HEK293T (cell line): Measurements from ENCODE around the gene SUCNR1.

Source experiments
- CTCF ChIA-PET: fragments of 350-600 bp; formaldehyde crosslinking; extraction: SDS; loops from one replicate; lab custom pipeline; 2021; ENCODE audit warnings: antibody characterized with exemption, inconsistent platforms; lab: Yijun Ruan, JAX
- POLR2A ChIA-PET: fragments of 350-600 bp; formaldehyde crosslinking; extraction: SDS; loops from one replicate; lab custom pipeline; 2020; ENCODE audit warnings: antibody characterized with exemption, inconsistent platforms; lab: Yijun Ruan, JAX
- DNase-seq: peaks from one replicate; pipeline ENCODE4 v3.0.0; 2012; ENCODE audit warnings: mixed read lengths; ENCODE audit errors: extremely low spot score
- ARNT ChIP-seq: fragments of 450-650 bp; IDR thresholded peaks from 2 replicates; pipeline ENCODE4 v1.6.1; 2017; ENCODE audit warnings: mild to moderate bottlenecking
- BHLHE40 ChIP-seq: fragments of 450-650 bp; IDR thresholded peaks from 2 replicates; pipeline ENCODE4 v1.6.1; 2016; ENCODE audit warnings: mild to moderate bottlenecking, moderate library complexity, borderline replicate concordance
- CTBP1 ChIP-seq: fragments of 450-650 bp; IDR thresholded peaks from 2 replicates; pipeline ENCODE4 v1.6.1; 2016; ENCODE audit warnings: borderline replicate concordance
- ELF4 ChIP-seq: fragments of 450-650 bp; IDR thresholded peaks from 2 replicates; pipeline ENCODE4 v1.6.1; 2017; ENCODE audit warnings: antibody characterized with exemption
- FOXA1 ChIP-seq: fragments of 450-650 bp; IDR thresholded peaks from 2 replicates; pipeline ENCODE4 v1.6.1; 2016; ENCODE audit warnings: mild to moderate bottlenecking
- FOXK2 ChIP-seq: fragments of 450-650 bp; IDR thresholded peaks from 2 replicates; pipeline ENCODE4 v1.6.1; 2016; ENCODE audit warnings: mild to moderate bottlenecking
- FOXM1 ChIP-seq: fragments of 450-650 bp; IDR thresholded peaks from 2 replicates; pipeline ENCODE4 v1.6.1; 2017; ENCODE audit warnings: mild to moderate bottlenecking, borderline replicate concordance
- HDGF ChIP-seq: fragments of 450-650 bp; IDR thresholded peaks from 2 replicates; pipeline ENCODE4 v1.6.1; 2017; ENCODE audit warnings: antibody characterized with exemption, borderline replicate concordance
- L3MBTL2 ChIP-seq: fragments of 450-650 bp; conservative IDR thresholded peaks from 2 replicates; pipeline ENCODE4 v1.6.1; 2016; ENCODE audit warnings: mild to moderate bottlenecking
- LEF1 ChIP-seq: fragments of 450-650 bp; IDR thresholded peaks from 2 replicates; pipeline ENCODE4 v1.6.1; 2017; ENCODE audit warnings: mild to moderate bottlenecking, borderline replicate concordance
- NFRKB ChIP-seq: fragments of 450-650 bp; IDR thresholded peaks from 2 replicates; pipeline ENCODE4 v1.6.1; 2016; ENCODE audit warnings: mild to moderate bottlenecking, moderate library complexity
- PKNOX1 ChIP-seq: fragments of 450-650 bp; IDR thresholded peaks from 2 replicates; pipeline ENCODE4 v1.6.1; 2016
- SP1 ChIP-seq: fragments of 450-650 bp; IDR thresholded peaks from 2 replicates; pipeline ENCODE4 v1.6.1; 2017
- SUZ12 ChIP-seq: fragments of 450-650 bp; IDR thresholded peaks from 2 replicates; pipeline ENCODE4 v1.6.1; 2016; ENCODE audit warnings: mild to moderate bottlenecking
- TARDBP ChIP-seq: fragments of 450-650 bp; IDR thresholded peaks from 2 replicates; pipeline ENCODE4 v1.6.1; 2016
- ZNF384 ChIP-seq: fragments of 450-650 bp; IDR thresholded peaks from 2 replicates; pipeline ENCODE4 v1.6.1; 2016

The SUCNR1 gene

DNA sequence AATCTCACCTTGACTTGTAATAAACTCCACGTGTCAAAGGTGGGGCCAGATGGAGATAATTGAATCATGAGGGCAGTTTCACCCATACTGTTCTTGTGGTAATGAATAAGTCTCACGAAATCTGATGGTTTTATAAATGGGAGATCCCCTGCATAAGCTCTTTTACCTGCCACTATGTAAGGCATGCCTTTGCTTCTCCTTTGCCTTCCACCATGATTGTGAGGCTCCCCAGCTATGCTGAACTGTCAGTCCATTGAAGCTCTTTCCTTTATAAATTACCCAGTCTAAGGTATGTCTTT is 45.5 kb downstream of the SUCNR1 start:
- DNase-seq = no peak
- ChIA-PET CTCF (interaction anchor here (1.6 kb wide), 1 partner anchor 16 kb away, joined by 3 read pairs; no protein-coding TSS in a partner anchor), POLR2A (no interaction called here)
- no peak for TF ChIP-seq CTBP1
- TF ChIP-seq PKNOX1 = no peak
- no peak for TF ChIP-seq NFRKB
- no peak for TF ChIP-seq L3MBTL2
- no peak for TF ChIP-seq FOXA1
- TF ChIP-seq FOXM1 = no peak
- TF ChIP-seq SP1 = no peak
- TF ChIP-seq TARDBP = no peak
- TF ChIP-seq HDGF = no peak
- TF ChIP-seq ARNT = no peak
- TF ChIP-seq LEF1 = no peak
- TF ChIP-seq BHLHE40 = no peak
- no peak for TF ChIP-seq FOXK2
- TF ChIP-seq ZNF384 = no peak
- no peak for TF ChIP-seq ELF4

DNA sequence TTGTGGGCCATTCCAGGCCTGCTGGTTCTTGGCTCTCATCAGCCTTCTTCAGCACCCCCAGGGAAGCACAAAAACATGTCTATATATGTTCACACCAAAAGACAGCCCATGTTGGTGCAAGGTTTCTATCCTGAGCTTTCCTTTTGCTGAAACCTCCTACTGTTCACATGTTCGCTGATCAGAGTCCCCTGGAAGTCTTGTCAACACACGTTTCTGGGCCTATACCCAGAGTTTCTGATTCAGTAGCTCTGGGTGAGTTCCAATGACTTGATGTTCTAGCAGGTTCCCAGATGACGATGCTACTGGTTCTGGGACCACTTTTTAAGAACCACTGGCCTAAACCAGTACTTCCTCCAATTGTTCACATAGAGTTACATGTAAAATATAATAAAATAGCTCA is 46.0 kb downstream of the SUCNR1 start:
- TF ChIP-seq CTBP1 = no peak
- no peak for TF ChIP-seq ZNF384
- TF ChIP-seq NFRKB = no peak
- no peak for TF ChIP-seq LEF1
- TF ChIP-seq FOXK2 = no peak
- TF ChIP-seq SP1 = no peak
- CTCF ChIA-PET = interaction anchor here (1.6 kb wide), 1 partner anchor 17 kb away, joined by 3 read pairs; no protein-coding TSS in a partner anchor
- POLR2A ChIA-PET = no interaction called here
- DNase-seq = no peak

DNA sequence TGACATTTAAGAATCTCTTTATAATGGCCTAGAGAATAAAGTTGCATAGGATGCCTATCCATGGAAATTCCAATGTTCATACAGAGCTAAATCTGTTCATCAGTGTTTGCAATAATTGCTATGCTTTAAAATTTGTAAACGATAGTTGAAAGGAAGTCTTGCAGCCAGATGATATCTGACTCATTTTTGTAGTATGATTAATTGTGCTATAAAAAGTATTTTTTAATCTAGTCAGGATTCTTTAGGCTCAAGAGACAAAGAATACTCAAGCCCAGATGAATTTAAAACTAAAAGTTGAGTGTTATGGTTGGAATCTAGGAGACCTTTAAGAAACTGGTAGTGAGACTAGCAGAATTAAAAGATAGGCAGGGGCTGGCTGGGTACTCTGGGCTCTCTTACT is 50.5 kb downstream of the SUCNR1 start:
- ChIA-PET CTCF (no interaction called here), POLR2A (no interaction called here)
- no peak for DNase-seq
- no peak for TF ChIP-seq HDGF
- TF ChIP-seq LEF1 = no peak
- TF ChIP-seq NFRKB = no peak
- no peak for TF ChIP-seq PKNOX1
- TF ChIP-seq SUZ12 = no peak
- TF ChIP-seq FOXM1 = no peak
- no peak for TF ChIP-seq SP1
- TF ChIP-seq CTBP1 = no peak
- TF ChIP-seq ELF4 = no peak
- no peak for TF ChIP-seq ARNT
- TF ChIP-seq TARDBP = no peak
- TF ChIP-seq L3MBTL2 = no peak
- no peak for TF ChIP-seq BHLHE40

- ChIA-PET CTCF (no interaction called here), POLR2A (no interaction called here)
- TF ChIP-seq ELF4 = no peak
- no peak for TF ChIP-seq FOXK2
- TF ChIP-seq LEF1 = no peak
- TF ChIP-seq TARDBP = no peak
- no peak for TF ChIP-seq BHLHE40
- no peak for TF ChIP-seq SP1
- TF ChIP-seq PKNOX1 = no peak
- no peak for DNase-seq
Measured at GRCh38 chr3:151924753-151925152, 51.3 kb downstream of the SUCNR1 start.

DNA sequence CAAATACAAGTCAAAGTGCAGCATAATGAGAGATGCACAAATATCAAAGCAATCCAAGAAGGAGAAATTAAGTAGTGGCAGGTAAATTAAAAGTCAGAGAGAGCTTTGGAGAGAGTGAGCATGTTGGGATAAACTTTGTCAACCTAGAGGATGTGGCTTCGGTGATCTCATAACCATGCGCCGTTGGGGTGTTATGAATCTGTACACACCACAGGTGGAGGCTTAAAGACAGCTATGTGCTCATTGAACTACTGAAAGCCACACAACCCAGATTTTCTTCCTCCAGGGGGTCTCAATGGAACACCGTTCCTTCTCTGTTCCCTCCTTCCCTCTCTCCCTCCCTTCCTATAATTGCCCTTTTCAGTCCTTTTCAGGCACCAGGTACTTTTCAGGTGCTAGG is 52.0 kb downstream of the SUCNR1 start:
- TF ChIP-seq FOXA1 (no peak), ELF4 (no peak), FOXM1 (no peak), ZNF384 (no peak), BHLHE40 (no peak), SP1 (no peak), TARDBP (no peak), FOXK2 (no peak)
- ChIA-PET CTCF (no interaction called here), POLR2A (no interaction called here)
- no peak for DNase-seq

GRCh38 chr3:151925876-151926275 is 52.4 kb downstream of the SUCNR1 start:
- ChIA-PET CTCF (no interaction called here), POLR2A (no interaction called here)
- DNase-seq = no peak
- TF ChIP-seq NFRKB = no peak
- no peak for TF ChIP-seq LEF1
- TF ChIP-seq TARDBP = no peak
- no peak for TF ChIP-seq FOXK2
- no peak for TF ChIP-seq HDGF
- no peak for TF ChIP-seq PKNOX1
- TF ChIP-seq ZNF384 = no peak
- TF ChIP-seq BHLHE40 = no peak
